HEK293 (cell line): ENCODE data around the gene EML1.

ENCODE experiments used
- HOXD13 ChIP-seq: sonication (generic); formaldehyde crosslinking; IDR thresholded peaks from 2 replicates; pipeline ENCODE4 v1.8.0; 2022; ENCODE audit warnings: missing genetic modification reagents, borderline replicate concordance
- KLF9 ChIP-seq: fragments of 450-650 bp; formaldehyde crosslinking; IDR thresholded peaks from 2 replicates; pipeline ENCODE4 v1.5.1; 2016; ENCODE audit warnings: missing biosample characterization, missing genetic modification characterization, low read depth
- OVOL3 ChIP-seq: fragments of 450-650 bp; formaldehyde crosslinking; IDR thresholded peaks from 2 replicates; pipeline ENCODE4 v1.5.1; 2016; ENCODE audit warnings: missing biosample characterization, missing genetic modification characterization
- SETDB1 ChIP-seq: IDR thresholded peaks from one replicate; pipeline ENCODE4 v1.6.1; 2017; ENCODE audit warnings: mild to moderate bottlenecking, low read length, moderate library complexity, mixed read lengths; ENCODE audit not compliant: insufficient read length
- YY1 ChIP-seq: fragments of 450-650 bp; formaldehyde crosslinking; IDR thresholded peaks from 2 replicates; pipeline ENCODE4 v1.5.1; 2018; ENCODE audit warnings: missing biosample characterization, missing genetic modification characterization
- ZBTB26 ChIP-seq: fragments of 450-650 bp; formaldehyde crosslinking; optimal IDR thresholded peaks from 2 replicates; pipeline ENCODE3; 2016; ENCODE audit warnings: missing biosample characterization, mild to moderate bottlenecking, missing genetic modification characterization
- ZEB2 ChIP-seq: fragments of 450-650 bp; formaldehyde crosslinking; IDR thresholded peaks from 2 replicates; pipeline ENCODE4 v1.5.1; 2016; ENCODE audit warnings: missing biosample characterization, missing genetic modification characterization
- ZNF140 ChIP-seq: fragments of 450-650 bp; formaldehyde crosslinking; IDR thresholded peaks from 2 replicates; pipeline ENCODE4 v1.5.1; 2016; ENCODE audit warnings: missing biosample characterization, missing genetic modification characterization
- ZNF184 ChIP-seq: fragments of 450-650 bp; IDR thresholded peaks from 2 replicates; pipeline ENCODE4 v1.5.1; 2018; ENCODE audit warnings: missing biosample characterization, mild to moderate bottlenecking, missing genetic modification characterization
- ZNF274 ChIP-seq, 2 experiments: fragments of 200-500 bp in 1 of 2; fragments of 450-650 bp in 1 of 2; sonication (Bioruptor generic) in 1 of 2; formaldehyde crosslinking in 1 of 2; IDR thresholded peaks; 2 replicates each; pipeline versions ENCODE4 v1.5.1 to v1.6.1; 2014 to 2016; ENCODE audit warnings: borderline replicate concordance in 1 of 2, inconsistent platforms in 1 of 2, low read length in 1 of 2, missing biosample characterization in 1 of 2, missing genetic modification characterization in 1 of 2
- ZNF292 ChIP-seq: fragments of 450-650 bp; formaldehyde crosslinking; IDR thresholded peaks from 2 replicates; pipeline ENCODE4 v1.5.1; 2016; ENCODE audit warnings: low read depth, missing biosample characterization, missing genetic modification characterization, borderline replicate concordance
- ZNF350 ChIP-seq: fragments of 450-650 bp; formaldehyde crosslinking; IDR thresholded peaks from 2 replicates; pipeline ENCODE4 v1.5.0; 2017; ENCODE audit warnings: missing biosample characterization, mild to moderate bottlenecking, missing genetic modification characterization
- ZNF423 ChIP-seq: fragments of 450-650 bp; formaldehyde crosslinking; IDR thresholded peaks from 2 replicates; pipeline ENCODE4 v1.5.1; 2016; ENCODE audit warnings: missing biosample characterization, missing genetic modification characterization
- ZNF837 ChIP-seq: fragments of 450-650 bp; formaldehyde crosslinking; IDR thresholded peaks from 2 replicates; pipeline ENCODE4 v1.5.1; 2016; ENCODE audit warnings: missing biosample characterization, missing genetic modification characterization

GRCh38 chr14:99939421-99939820 is 146.2 kb downstream of the EML1 start:
- no peak for TF ChIP-seq ZNF350
- no peak for TF ChIP-seq HOXD13
- TF ChIP-seq OVOL3 (tag by site-specific recombination), result no peak
- no peak for TF ChIP-seq ZNF292 (tag by site-specific recombination)
- no peak for TF ChIP-seq SETDB1
- no peak for TF ChIP-seq ZEB2
- TF ChIP-seq ZNF140 (tag by site-specific recombination), result no peak
- no peak for TF ChIP-seq KLF9
- TF ChIP-seq ZNF184 (tag by site-specific recombination), result no peak
- no peak for TF ChIP-seq ZNF837 (tag by site-specific recombination)
- TF ChIP-seq ZNF423 (tag by site-specific recombination), result no peak
- no peak for TF ChIP-seq ZBTB26
- no peak for TF ChIP-seq ZNF274 (IDR thresholded peaks at IDR 0.05; ENCODE audit: low read length)
- TF ChIP-seq ZNF274 (tag by site-specific recombination; IDR thresholded peaks at IDR 0.05; ENCODE audit: borderline replicate concordance), result no peak
- TF ChIP-seq YY1 (tag by site-specific recombination), result no peak
